Esophagus muscularis mucosa (tissue), 4 donors: ENCODE results near the gene SLC22A25. TPM values are rescaled to one million over a fixed set of nuclear protein-coding genes. Genes with fewer than 3 reads are reported as not detected.

Experiments used
- DNase-seq: peaks from one replicate; pipeline ENCODE4 v3.0.0-alpha.2; 2017; ENCODE audit errors: extremely low spot score
- H3K27ac ChIP-seq, 4 donors: fragments of 200-600 bp; sonication (generic); replicated peaks in 1 of 4; 1 replicate in 3 of 4; 2 replicates in 1 of 4; pipeline ENCODE4 v1.5.1; 2016 to 2019; ENCODE audit warnings: mild to moderate bottlenecking in 1 of 4
- H3K27me3 ChIP-seq, 4 donors: fragments of 200-600 bp; sonication (generic); one replicate each; pipeline versions ENCODE4 v1.5.1 to v1.6.0; 2016 to 2019
- H3K36me3 ChIP-seq, 4 donors: fragments of 200-600 bp; sonication (generic); one replicate each; pipeline ENCODE4 v1.5.1; 2016 to 2019
- H3K4me1 ChIP-seq, 4 donors: fragments of 200-600 bp; sonication (generic); one replicate each; pipeline ENCODE4 v1.5.1; 2016 to 2019
- H3K4me3 ChIP-seq, 4 donors: fragments of 200-600 bp; sonication (generic); 1 replicate in 2 of 4; 2 replicates in 2 of 4; pipeline ENCODE4 v1.5.1; 2016 to 2019; ENCODE audit warnings: mild to moderate bottlenecking in 4 of 4, moderate library complexity in 1 of 4
- H3K9me3 ChIP-seq, 4 donors: fragments of 200-600 bp; sonication (generic); 1 replicate in 3 of 4; 2 replicates in 1 of 4; pipeline ENCODE4 v1.5.1; 2016 to 2019
- EP300 ChIP-seq: sonication (generic); formaldehyde crosslinking; IDR thresholded peaks from one replicate; pipeline ENCODE4 v1.6.1; 2017; ENCODE audit warnings: antibody characterized with exemption
- POLR2A ChIP-seq: fragments of 450-650 bp; IDR thresholded peaks from one replicate; pipeline ENCODE4 v1.6.1; 2017; ENCODE audit warnings: antibody characterized with exemption, moderate library complexity, mild to moderate bottlenecking, low read depth
- POLR2AphosphoS5 ChIP-seq, 2 donors: sonication (generic); formaldehyde crosslinking; IDR thresholded peaks; one replicate each; pipeline ENCODE4 v1.6.1; 2017; ENCODE audit warnings: antibody characterized with exemption in 2 of 2
- WGBS: methylation state at CpG from one replicate; pipeline ENCODE4 v1.1.5; 2018; 5-methylcytosine and 5-hydroxymethylcytosine counted together
- intact Hi-C: fragments of 100-400 bp; cut with DNase I; formaldehyde crosslinking; loops from one replicate; pipeline ENCODE4 v1.15.1; 2023
- total RNA-seq, 4 donors: library from RNA; depleted of rRNA; stranded (reverse); fragments of >200 nt; gene quantifications; one replicate each; pipeline versions ENCODE4 v1.1.0 to v1.2.1, GENCODE V29; 2016
- TF ChIP-seq, protein P1 (sequence below), 3 experiments: fragments of 200-600 bp in 2 of 3; fragments of 450-650 bp in 1 of 3; sonication (generic) in 2 of 3; IDR thresholded peaks; one replicate each; pipeline ENCODE4 v1.5.1; 2017 to 2019; ENCODE audit warnings: antibody characterized with exemption in 3 of 3, mild to moderate bottlenecking in 2 of 3, moderate library complexity in 1 of 3

Gene SLC22A25
- total RNA-seq, 4 donors from 2014 or later: not detected

- no peak for DNase-seq
- TF ChIP-seq POLR2AphosphoS5 (IDR thresholded peaks at IDR 0.05): no peak
- TF ChIP-seq POLR2A: no peak
- TF ChIP-seq, protein P1, sequence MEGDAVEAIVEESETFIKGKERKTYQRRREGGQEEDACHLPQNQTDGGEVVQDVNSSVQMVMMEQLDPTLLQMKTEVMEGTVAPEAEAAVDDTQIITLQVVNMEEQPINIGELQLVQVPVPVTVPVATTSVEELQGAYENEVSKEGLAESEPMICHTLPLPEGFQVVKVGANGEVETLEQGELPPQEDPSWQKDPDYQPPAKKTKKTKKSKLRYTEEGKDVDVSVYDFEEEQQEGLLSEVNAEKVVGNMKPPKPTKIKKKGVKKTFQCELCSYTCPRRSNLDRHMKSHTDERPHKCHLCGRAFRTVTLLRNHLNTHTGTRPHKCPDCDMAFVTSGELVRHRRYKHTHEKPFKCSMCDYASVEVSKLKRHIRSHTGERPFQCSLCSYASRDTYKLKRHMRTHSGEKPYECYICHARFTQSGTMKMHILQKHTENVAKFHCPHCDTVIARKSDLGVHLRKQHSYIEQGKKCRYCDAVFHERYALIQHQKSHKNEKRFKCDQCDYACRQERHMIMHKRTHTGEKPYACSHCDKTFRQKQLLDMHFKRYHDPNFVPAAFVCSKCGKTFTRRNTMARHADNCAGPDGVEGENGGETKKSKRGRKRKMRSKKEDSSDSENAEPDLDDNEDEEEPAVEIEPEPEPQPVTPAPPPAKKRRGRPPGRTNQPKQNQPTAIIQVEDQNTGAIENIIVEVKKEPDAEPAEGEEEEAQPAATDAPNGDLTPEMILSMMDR (IDR thresholded peaks at IDR 0.05): no peak
- no peak for TF ChIP-seq EP300
- no peaks in the 10 kb centered on the region for H3K4me1 ChIP-seq
- H3K36me3 ChIP-seq: no peaks in the 10 kb centered on the region
- H3K27me3 ChIP-seq: peaks cover 0 to 6% (median 0%) of the 10 kb centered on the region in 4 donors
- intact Hi-C loops: no loop called here
- H3K27ac ChIP-seq: no peak overlapping the region
- no peak overlapping the region for H3K4me3 ChIP-seq
- no peaks in the 10 kb centered on the region for H3K9me3 ChIP-seq
- 69% methylated on average over 5 of the region's 5 CpGs for WGBS
Measured at GRCh38 chr11:63242089-63242781, 1.2 kb downstream of the SLC22A25 start.

DNA sequence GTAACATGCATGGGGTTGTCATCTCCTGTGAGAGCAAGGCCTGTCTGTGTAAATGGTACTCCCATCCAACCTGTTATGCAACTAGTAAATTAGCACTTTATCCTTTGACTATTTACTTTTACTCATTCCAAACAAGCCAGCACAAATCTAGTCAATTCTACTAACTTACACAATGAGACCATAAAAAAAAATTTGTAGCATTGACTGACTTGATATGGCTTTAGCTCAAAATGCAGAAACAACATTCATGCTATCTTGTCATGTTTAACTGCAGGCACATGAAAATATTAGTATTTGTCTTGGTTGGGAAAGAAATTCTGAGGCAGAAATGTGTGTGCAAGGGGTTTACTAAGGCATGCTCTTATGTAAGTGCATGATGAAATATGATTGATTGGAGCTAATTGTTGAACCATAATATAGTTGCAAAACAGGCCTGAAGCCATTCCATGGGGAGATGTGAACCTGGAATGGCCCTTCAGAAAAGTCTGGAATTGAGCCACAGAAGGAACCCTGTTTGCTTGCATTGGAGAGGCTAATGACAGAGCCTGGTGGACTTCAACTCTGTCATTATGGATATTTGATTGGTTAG, 2.5 kb downstream of the SLC22A25 start:
- no peak for DNase-seq
- intact Hi-C loops: no loop called here
- peaks cover 0 to 6% (median 0%) of the 10 kb centered on the region in 4 donors for H3K27me3 ChIP-seq

DNA sequence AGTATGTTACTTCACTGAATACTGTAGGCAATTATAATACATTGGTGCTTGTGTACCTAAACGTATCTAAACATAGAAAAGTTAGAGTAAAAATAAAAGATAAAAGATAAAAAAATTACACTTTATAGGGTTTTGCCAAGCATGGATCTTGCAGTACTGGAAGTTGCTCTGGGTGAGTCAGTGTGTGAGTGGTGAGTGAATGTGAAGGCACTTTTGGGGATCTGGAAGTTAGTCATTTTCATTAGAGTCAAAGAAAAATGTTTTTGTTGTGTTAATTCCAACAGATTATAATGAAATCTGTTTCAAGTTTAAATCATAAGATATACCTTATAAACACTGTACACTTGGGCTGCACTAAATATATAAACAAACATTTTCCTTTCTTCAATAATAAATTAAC, 3.3 kb downstream of the SLC22A25 start:
- H3K4me3 ChIP-seq: no peak overlapping the region
- H3K9me3 ChIP-seq: peaks cover 0 to 6% (median 2%) of the 10 kb centered on the region in 4 donors
- 36% methylated on average over 1 of the region's 1 CpG for WGBS
- peaks cover 0 to 6% (median 0%) of the 10 kb centered on the region in 4 donors for H3K27me3 ChIP-seq
- H3K4me1 ChIP-seq: no peaks in the 10 kb centered on the region
- no peak overlapping the region for H3K27ac ChIP-seq
- TF ChIP-seq, protein P1 (IDR thresholded peaks at IDR 0.05): no peak
- TF ChIP-seq EP300: no peak
- H3K36me3 ChIP-seq: no peaks in the 10 kb centered on the region
- no peak for DNase-seq
- intact Hi-C loops: no loop called here

More for the DNA sequence above, 2.5 kb downstream of the SLC22A25 start:
- Histone ChIP-seq H3K4me3 (no peak overlapping the region), H3K9me3 (peaks cover 0 to 6% (median 2%) of the 10 kb centered on the region in 4 donors), H3K27ac (no peak overlapping the region), H3K4me1 (no peaks in the 10 kb centered on the region), H3K36me3 (no peaks in the 10 kb centered on the region)
- no peak for TF ChIP-seq EP300
- no peak for TF ChIP-seq POLR2AphosphoS5 (IDR thresholded peaks at IDR 0.05)
- TF ChIP-seq, protein P1 (IDR thresholded peaks at IDR 0.05): no peak
- no peak for TF ChIP-seq POLR2A

DNA sequence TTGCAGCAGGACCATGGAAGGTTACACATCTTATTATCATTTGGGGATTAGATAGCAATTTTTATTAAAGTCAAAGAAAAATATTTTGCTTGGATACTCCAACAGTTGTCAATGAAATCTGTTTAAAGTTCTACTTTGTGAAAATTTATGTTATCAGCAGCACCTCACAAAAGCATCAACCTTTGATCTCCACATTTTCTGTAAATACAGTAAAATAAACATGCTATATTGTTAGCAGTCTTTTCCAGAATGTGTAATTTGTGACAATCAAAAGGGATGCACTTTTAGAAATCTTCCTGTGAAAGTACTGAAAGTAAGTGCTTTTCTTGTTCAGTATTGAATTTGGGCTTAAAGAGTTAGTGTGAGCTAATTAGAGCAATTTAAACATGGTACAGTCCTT, 4.1 kb downstream of the SLC22A25 start:
- intact Hi-C loops: no loop called here
- Histone ChIP-seq H3K36me3 (no peaks in the 10 kb centered on the region), H3K27me3 (peaks cover 0 to 5% (median 0%) of the 10 kb centered on the region in 4 donors), H3K9me3 (peaks cover 0 to 6% (median 2%) of the 10 kb centered on the region in 4 donors), H3K4me3 (no peak overlapping the region), H3K4me1 (no peaks in the 10 kb centered on the region), H3K27ac (no peak overlapping the region)
- DNase-seq: no peak
- TF ChIP-seq, protein P1 (IDR thresholded peaks at IDR 0.05): no peak
- no peak for TF ChIP-seq POLR2A
- TF ChIP-seq EP300: no peak
- TF ChIP-seq POLR2AphosphoS5 (IDR thresholded peaks at IDR 0.05): no peak
